CD4-positive, alpha-beta T cell (primary cell): ENCODE measurements around the gene FAM170B. TPM values are rescaled to one million over a fixed set of nuclear protein-coding genes. Genes with fewer than 3 reads are reported as not detected.

Experiments used
- ATAC-seq: fragments of 200-7000 bp; cut with Tn5 transposase; one replicate; pipeline ENCODE4 v1.10.0; 2022; ENCODE audit warnings: mild to moderate bottlenecking; ENCODE audit not compliant: poor library complexity
- CTCF ChIA-PET: fragments of 350-600 bp; sonication (Branson Sonifier 250); formaldehyde crosslinking; loops from one replicate; lab custom pipeline; 2021; ENCODE audit warnings: antibody characterized with exemption, inconsistent platforms; lab: Charles Lee
- POLR2A ChIA-PET: fragments of 350-600 bp; sonication (Branson Sonifier 250); formaldehyde crosslinking; loops from one replicate; lab custom pipeline; 2021; ENCODE audit warnings: antibody characterized with exemption, inconsistent platforms; lab: Charles Lee
- DNase-seq, 14 experiments: peaks; one replicate each; pipeline ENCODE4 v3.0.0-alpha.2; 2013 to 2020; ENCODE audit warnings: mixed read lengths in 2 of 14
- H3K27ac ChIP-seq, 2 donors: one replicate each; pipeline versions ENCODE4 v1.5.1 to v1.7.0; 2013; ENCODE audit warnings: low read length in 2 of 2, low read depth in 1 of 2, mild to moderate bottlenecking in 1 of 2
- H3K27me3 ChIP-seq, 2 experiments: 1 replicate in 1 of 2; 2 replicates in 1 of 2; pipeline versions ENCODE4 v1.6.1 to v1.7.0; 2013; ENCODE audit warnings: low read length in 2 of 2, control low read depth in 1 of 2, mild to moderate bottlenecking in 1 of 2, moderate library complexity in 1 of 2; ENCODE audit not compliant: insufficient read depth in 2 of 2, control insufficient read depth in 1 of 2
- H3K36me3 ChIP-seq: one replicate; pipeline ENCODE4 v1.6.1; 2013; ENCODE audit warnings: low read length, control low read depth; ENCODE audit not compliant: insufficient read depth
- H3K4me1 ChIP-seq: one replicate; pipeline ENCODE4 v1.6.1; 2013; ENCODE audit warnings: low read length, control low read depth; ENCODE audit not compliant: insufficient read depth
- H3K4me3 ChIP-seq: one replicate; pipeline ENCODE4 v1.5.1; 2013; ENCODE audit warnings: mild to moderate bottlenecking, low read length, moderate library complexity
- H3K9me3 ChIP-seq, 2 experiments: 1 replicate in 1 of 2; 2 replicates in 1 of 2; pipeline versions ENCODE4 v1.6.1 to v1.7.0; 2013; ENCODE audit warnings: low read length in 2 of 2, mild to moderate bottlenecking in 2 of 2, control low read depth in 1 of 2, moderate library complexity in 1 of 2; ENCODE audit not compliant: control insufficient read depth in 1 of 2, insufficient read depth in 1 of 2
- H3K27ac Mint-ChIP-seq: one replicate; pipeline ENCODE4 v1.8.0; 2020; ENCODE audit warnings: mixed read lengths
- H3K27me3 Mint-ChIP-seq: one replicate; pipeline ENCODE4 v1.8.0; 2021; ENCODE audit warnings: mixed read lengths
- H3K36me3 Mint-ChIP-seq: one replicate; pipeline ENCODE4 v1.8.0; 2021; ENCODE audit warnings: low read depth, mixed read lengths
- H3K4me1 Mint-ChIP-seq: one replicate; pipeline ENCODE4 v1.8.0; 2021; ENCODE audit warnings: low read depth, mixed read lengths
- H3K4me3 Mint-ChIP-seq: one replicate; pipeline ENCODE4 v1.8.0; 2020; ENCODE audit warnings: mild to moderate bottlenecking, mixed read lengths
- H3K9me3 Mint-ChIP-seq: one replicate; pipeline ENCODE4 v1.8.0; 2020; ENCODE audit warnings: mixed read lengths
- intact Hi-C, 2 experiments: fragments of 100-400 bp; cut with DNase I in 1 of 2; cut with micrococcal nuclease in 1 of 2; formaldehyde crosslinking; loops; one replicate each; pipeline versions ENCODE4 v1.15.1 to v1.9.0; 2023 to 2025; cut with DNase I, micrococcal nuclease
- total RNA-seq, 174 experiments: library from RNA in 2 of 174; stranded (reverse) in 2 of 174; gene quantifications; one replicate each; pipeline ENCODE4 v1.2.3 and lab custom pipeline; 2021 to 2026
- TF ChIP-seq, protein P1 (sequence below): fragments of 200-600 bp; IDR thresholded peaks from one replicate; pipeline ENCODE4 v1.8.0; 2022; ENCODE audit warnings: antibody characterized with exemption, mild to moderate bottlenecking

Gene FAM170B
- total RNA-seq, 2 experiments from 2014 or later, result not detected

GRCh38 chr10:49179699-49180443, 46.0 kb upstream of the FAM170B start:
- H3K27me3 ChIP-seq, result no peaks in the 10 kb centered on the region
- no peak for ATAC-seq
- H3K4me3 Mint-ChIP-seq, result no peak overlapping the region
- no peak overlapping the region for H3K4me3 ChIP-seq
- CTCF ChIA-PET, result no interaction called here
- TF ChIP-seq, protein P1, sequence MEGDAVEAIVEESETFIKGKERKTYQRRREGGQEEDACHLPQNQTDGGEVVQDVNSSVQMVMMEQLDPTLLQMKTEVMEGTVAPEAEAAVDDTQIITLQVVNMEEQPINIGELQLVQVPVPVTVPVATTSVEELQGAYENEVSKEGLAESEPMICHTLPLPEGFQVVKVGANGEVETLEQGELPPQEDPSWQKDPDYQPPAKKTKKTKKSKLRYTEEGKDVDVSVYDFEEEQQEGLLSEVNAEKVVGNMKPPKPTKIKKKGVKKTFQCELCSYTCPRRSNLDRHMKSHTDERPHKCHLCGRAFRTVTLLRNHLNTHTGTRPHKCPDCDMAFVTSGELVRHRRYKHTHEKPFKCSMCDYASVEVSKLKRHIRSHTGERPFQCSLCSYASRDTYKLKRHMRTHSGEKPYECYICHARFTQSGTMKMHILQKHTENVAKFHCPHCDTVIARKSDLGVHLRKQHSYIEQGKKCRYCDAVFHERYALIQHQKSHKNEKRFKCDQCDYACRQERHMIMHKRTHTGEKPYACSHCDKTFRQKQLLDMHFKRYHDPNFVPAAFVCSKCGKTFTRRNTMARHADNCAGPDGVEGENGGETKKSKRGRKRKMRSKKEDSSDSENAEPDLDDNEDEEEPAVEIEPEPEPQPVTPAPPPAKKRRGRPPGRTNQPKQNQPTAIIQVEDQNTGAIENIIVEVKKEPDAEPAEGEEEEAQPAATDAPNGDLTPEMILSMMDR, result no peak
- H3K4me1 Mint-ChIP-seq, result peaks cover 36% of the 10 kb centered on the region
- H3K27ac Mint-ChIP-seq, result peak overlapping the region; percentile 2
- peaks cover 37% of the 10 kb centered on the region for H3K4me1 ChIP-seq
- H3K27ac ChIP-seq, result no peak overlapping the region
- peak in 1 of 14 experiments; percentile 5 for DNase-seq
- no peaks in the 10 kb centered on the region for H3K36me3 ChIP-seq
- intact Hi-C loops, result no loop called here
- POLR2A ChIA-PET, result no interaction called here
- H3K9me3 ChIP-seq, result peaks cover 0 to 7% of the 10 kb centered on the region in 2 experiments
- no peaks in the 10 kb centered on the region for H3K9me3 Mint-ChIP-seq
- H3K27me3 Mint-ChIP-seq, result no peaks in the 10 kb centered on the region
- H3K36me3 Mint-ChIP-seq, result no peaks in the 10 kb centered on the region

- H3K4me3 ChIP-seq, result no peak overlapping the region
- no peaks in the 10 kb centered on the region for H3K36me3 ChIP-seq
- H3K27ac Mint-ChIP-seq, result no peak overlapping the region
- CTCF ChIA-PET, result no interaction called here
- POLR2A ChIA-PET, result no interaction called here
- intact Hi-C loops, result no loop called here
- H3K27me3 ChIP-seq, result no peaks in the 10 kb centered on the region
- no peaks in the 10 kb centered on the region for H3K9me3 Mint-ChIP-seq
- H3K36me3 Mint-ChIP-seq, result no peaks in the 10 kb centered on the region
- H3K4me1 ChIP-seq, result peaks cover 33% of the 10 kb centered on the region
- no peak overlapping the region for H3K4me3 Mint-ChIP-seq
- no peaks in the 10 kb centered on the region for H3K27me3 Mint-ChIP-seq
- no peak for ATAC-seq
- H3K9me3 ChIP-seq, result peaks cover 0 to 7% of the 10 kb centered on the region in 2 experiments
- H3K27ac ChIP-seq, result peak overlapping the region in 1 of 2 donors; percentile 61
- TF ChIP-seq, protein P1, result no peak
- DNase-seq, result peak in 1 of 14 experiments; percentile 3
- H3K4me1 Mint-ChIP-seq, result peaks cover 26% of the 10 kb centered on the region
These were observed 45.0 kb upstream of the FAM170B start for GRCh38 chr10:49178489-49179471.

DNA sequence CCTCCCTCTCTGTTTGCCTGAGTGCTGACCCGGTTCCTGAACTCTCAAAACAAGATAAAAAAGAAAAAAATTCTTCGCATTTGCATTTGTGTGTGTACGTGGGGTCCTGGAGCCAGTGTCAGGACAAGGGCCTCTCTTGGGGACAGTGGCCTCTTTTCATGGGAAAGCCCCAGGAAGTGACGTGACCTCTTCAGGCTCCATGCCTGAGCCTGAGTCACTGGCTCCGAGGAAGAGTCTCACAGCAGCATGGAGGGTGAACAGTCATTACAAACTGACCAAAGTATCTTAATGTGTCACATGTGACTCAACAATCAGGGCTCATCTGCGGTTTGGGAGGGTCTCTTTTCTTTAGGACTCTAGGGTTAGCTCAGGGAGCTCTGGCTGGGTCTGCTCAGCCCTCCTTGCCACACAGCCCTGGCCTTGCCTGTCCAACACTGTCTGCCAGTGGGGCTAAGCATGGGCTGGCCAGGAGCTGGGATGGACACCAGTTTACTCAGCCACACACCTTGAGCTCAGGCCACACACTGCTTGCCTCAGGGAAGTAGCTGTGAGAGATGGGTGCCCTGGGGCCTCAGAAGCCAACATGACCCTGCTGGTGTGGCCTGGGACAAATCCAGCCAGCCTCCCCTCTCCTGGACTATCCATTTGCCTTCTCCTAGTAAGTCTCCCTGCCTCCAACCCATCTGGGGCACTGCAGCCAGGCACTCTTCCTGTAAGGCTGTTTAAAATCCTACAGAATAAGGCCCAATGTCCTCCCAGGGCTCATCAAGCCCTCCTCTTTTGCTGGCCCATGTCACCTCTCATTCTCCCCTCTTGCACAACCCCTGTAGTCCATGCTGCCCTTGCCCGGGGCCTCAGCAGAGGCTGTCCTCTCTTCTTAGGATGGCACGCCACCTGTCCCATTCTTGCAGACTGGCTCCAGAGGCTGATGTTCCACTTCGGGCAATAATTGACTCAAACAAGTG, 43.9 kb upstream of the FAM170B start:
- Mint-ChIP-seq H3K27me3 (no peaks in the 10 kb centered on the region), H3K36me3 (no peaks in the 10 kb centered on the region), H3K27ac (peak overlapping the region; percentile 58), H3K4me3 (peak overlapping the region; percentile 35), H3K4me1 (peaks cover 22% of the 10 kb centered on the region), H3K9me3 (no peaks in the 10 kb centered on the region)
- Histone ChIP-seq H3K4me3 (no peak overlapping the region), H3K9me3 (peaks cover 0 to 7% of the 10 kb centered on the region in 2 experiments), H3K27me3 (no peaks in the 10 kb centered on the region), H3K36me3 (no peaks in the 10 kb centered on the region), H3K27ac (peak overlapping the region in 1 of 2 donors; percentile 61), H3K4me1 (peaks cover 30% of the 10 kb centered on the region)
- CTCF ChIA-PET, result no interaction called here
- POLR2A ChIA-PET, result no interaction called here
- ATAC-seq (peak; percentile 80), DNase-seq (peak in 5 of 14 experiments; percentile 18 to 84 (median 65))
- intact Hi-C loops, result no loop called here
- TF ChIP-seq, protein P1, result no peak
